Uterus (tissue), 4 donors: Measurements from ENCODE around the gene TEX14. TPM values are rescaled to one million over a fixed set of nuclear protein-coding genes. Genes with fewer than 3 reads are reported as not detected.

ENCODE experiments used
- DNase-seq, 2 donors: peaks; one replicate each; pipeline ENCODE4 v3.0.0-alpha.2; 2019 to 2020
- H3K27ac ChIP-seq, 2 donors: fragments of 200-600 bp; sonication (generic); 1 replicate in 1 of 2; 2 replicates in 1 of 2; pipeline ENCODE4 v1.5.1; 2016 to 2018
- H3K27me3 ChIP-seq, 2 donors: fragments of 200-600 bp; sonication (generic); one replicate each; pipeline ENCODE4 v1.5.1; 2018 to 2019; ENCODE audit warnings: control low read depth in 1 of 2
- H3K36me3 ChIP-seq, 2 donors: fragments of 200-600 bp; sonication (generic); one replicate each; pipeline ENCODE4 v1.5.1; 2019; ENCODE audit warnings: control low read depth in 1 of 2
- H3K4me1 ChIP-seq, 2 donors: fragments of 200-600 bp; sonication (generic); one replicate each; pipeline ENCODE4 v1.5.1; 2018 to 2019; ENCODE audit warnings: control low read depth in 1 of 2
- H3K4me3 ChIP-seq, 2 donors: fragments of 200-600 bp; sonication (generic); 1 replicate in 1 of 2; 2 replicates in 1 of 2; pipeline ENCODE4 v1.5.1; 2018 to 2019; ENCODE audit warnings: mild to moderate bottlenecking in 1 of 2
- H3K9me3 ChIP-seq, 2 donors: fragments of 200-600 bp; sonication (generic); one replicate each; pipeline ENCODE4 v1.5.1; 2019; ENCODE audit warnings: control low read depth in 1 of 2
- CTCF ChIP-seq, 4 experiments: fragments of 200-600 bp in 2 of 4; fragments of 450-650 bp in 2 of 4; sonication (generic) in 2 of 4; IDR thresholded peaks; one replicate each; pipeline ENCODE4 v1.5.1; 2016 to 2019; ENCODE audit warnings: antibody characterized with exemption in 4 of 4, mild to moderate bottlenecking in 2 of 4, moderate library complexity in 1 of 4
- POLR2A ChIP-seq, 2 donors: fragments of 450-650 bp; IDR thresholded peaks; one replicate each; pipeline ENCODE4 v1.6.1; 2016; ENCODE audit warnings: antibody characterized with exemption in 2 of 2, mild to moderate bottlenecking in 1 of 2, moderate library complexity in 1 of 2
- intact Hi-C: fragments of 100-400 bp; cut with DNase I; formaldehyde crosslinking; loops from one replicate; pipeline ENCODE4 v1.15.1; 2023; ENCODE audit warnings: low total_unique reads
- total RNA-seq, 4 donors: library from RNA; depleted of rRNA in 3 of 4; stranded (reverse); fragments of >200 nt in 3 of 4; gene quantifications; one replicate each; pipeline versions ENCODE4 v1.1.0 to v1.2.4, GENCODE V29; 2014 to 2023
- donor health status: DM: yes; HTN: yes; CAD: no.

Gene TEX14
- total RNA-seq, 4 donors from 2014 or later: 0.28 to 0.55 (median 0.29) TPM; not detected in 1

- H3K27me3 ChIP-seq: no peaks in the 10 kb centered on the region
- H3K27ac ChIP-seq: no peak overlapping the region
- intact Hi-C loops: no loop called here
- no peaks in the 10 kb centered on the region for H3K4me1 ChIP-seq
- DNase-seq: no peak
- no peaks in the 10 kb centered on the region for H3K36me3 ChIP-seq
- H3K4me3 ChIP-seq: no peak overlapping the region
- no peak for TF ChIP-seq POLR2A (IDR thresholded peaks at IDR 0.05)
- TF ChIP-seq CTCF (IDR thresholded peaks at IDR 0.05): no peak
- no peaks in the 10 kb centered on the region for H3K9me3 ChIP-seq
Measured at GRCh38 chr17:58648236-58648635, 43.6 kb downstream of the TEX14 start.

GRCh38 chr17:58643147-58643546, 48.7 kb downstream of the TEX14 start:
- no peaks in the 10 kb centered on the region for H3K27me3 ChIP-seq
- intact Hi-C loops: no loop called here
- DNase-seq: no peak
- TF ChIP-seq POLR2A (IDR thresholded peaks at IDR 0.05) (no peak), CTCF (IDR thresholded peaks at IDR 0.05) (no peak)
- H3K27ac ChIP-seq: no peak overlapping the region
- H3K4me1 ChIP-seq: no peaks in the 10 kb centered on the region
- no peaks in the 10 kb centered on the region for H3K36me3 ChIP-seq
- no peaks in the 10 kb centered on the region for H3K9me3 ChIP-seq
- H3K4me3 ChIP-seq: no peak overlapping the region

- no peak overlapping the region for H3K27ac ChIP-seq
- TF ChIP-seq CTCF (IDR thresholded peaks at IDR 0.05) (no peak), POLR2A (IDR thresholded peaks at IDR 0.05) (no peak)
- no peak for DNase-seq
- intact Hi-C loops: no loop called here
- no peaks in the 10 kb centered on the region for H3K9me3 ChIP-seq
- H3K4me1 ChIP-seq: no peaks in the 10 kb centered on the region
- no peaks in the 10 kb centered on the region for H3K36me3 ChIP-seq
- no peaks in the 10 kb centered on the region for H3K27me3 ChIP-seq
- H3K4me3 ChIP-seq: no peak overlapping the region
Measured at GRCh38 chr17:58641887-58642311, 49.9 kb downstream of the TEX14 start.

GRCh38 chr17:58640202-58640601, 51.6 kb downstream of the TEX14 start:
- Histone ChIP-seq H3K27me3 (no peaks in the 10 kb centered on the region), H3K4me3 (no peak overlapping the region), H3K27ac (no peak overlapping the region), H3K4me1 (no peaks in the 10 kb centered on the region), H3K9me3 (no peaks in the 10 kb centered on the region), H3K36me3 (no peaks in the 10 kb centered on the region)
- intact Hi-C loops: no loop called here
- no peak for DNase-seq
- TF ChIP-seq CTCF (IDR thresholded peaks at IDR 0.05): no peak

GRCh38 chr17:58639681-58640080, 52.2 kb downstream of the TEX14 start:
- no peaks in the 10 kb centered on the region for H3K27me3 ChIP-seq
- H3K27ac ChIP-seq: no peak overlapping the region
- DNase-seq: no peak
- H3K36me3 ChIP-seq: no peaks in the 10 kb centered on the region
- TF ChIP-seq CTCF (IDR thresholded peaks at IDR 0.05): no peak
- TF ChIP-seq POLR2A (IDR thresholded peaks at IDR 0.05): no peak
- intact Hi-C loops: no loop called here
- no peaks in the 10 kb centered on the region for H3K4me1 ChIP-seq
- no peak overlapping the region for H3K4me3 ChIP-seq
- H3K9me3 ChIP-seq: no peaks in the 10 kb centered on the region
